HepG2 (cell line): ENCODE data around the gene LTBR. TPM values are rescaled to one million over a fixed set of nuclear protein-coding genes. Genes with fewer than 3 reads are reported as not detected.

Source experiments
- ATF7-NPFF ChIP-seq: sonication (generic); formaldehyde crosslinking; IDR thresholded peaks from 2 replicates; pipeline ENCODE4 v1.8.1; 2023; ENCODE audit warnings: mild to moderate bottlenecking, low read depth, missing genetic modification reagents, moderate library complexity
- ELF1 ChIP-seq: sonication (generic); formaldehyde crosslinking; IDR thresholded peaks from 2 replicates; pipeline ENCODE4 v1.4.0; 2020; ENCODE audit warnings: missing genetic modification reagents
- HDAC2 ChIP-seq: sonication (generic); formaldehyde crosslinking; IDR thresholded peaks from 2 replicates; pipeline ENCODE4 v1.4.0; 2020; ENCODE audit warnings: missing genetic modification reagents
- HNF4A ChIP-seq: sonication (generic); formaldehyde crosslinking; IDR thresholded peaks from 2 replicates; pipeline ENCODE4 v1.4.0; 2020; ENCODE audit warnings: missing genetic modification reagents
- JUND ChIP-seq: sonication (generic); formaldehyde crosslinking; IDR thresholded peaks from 2 replicates; pipeline ENCODE4 v1.8.0; 2022; ENCODE audit warnings: mild to moderate bottlenecking, missing genetic modification reagents
- KDM6A ChIP-seq: IDR thresholded peaks from 2 replicates; pipeline ENCODE4 v1.6.1; 2016; ENCODE audit warnings: low read depth
- MIER2 ChIP-seq: IDR thresholded peaks from 2 replicates; pipeline ENCODE4 v1.6.1; 2016; ENCODE audit warnings: missing biosample characterization, missing genetic modification reagents
- MIXL1 ChIP-seq: IDR thresholded peaks from 2 replicates; pipeline ENCODE4 v1.6.1; 2016
- PAX8 ChIP-seq: sonication (generic); formaldehyde crosslinking; IDR thresholded peaks from 2 replicates; pipeline ENCODE4 v1.8.0; 2022; ENCODE audit warnings: mild to moderate bottlenecking, missing genetic modification reagents, borderline replicate concordance
- RBFOX2 ChIP-seq: fragments of 200-400 bp; formaldehyde crosslinking; IDR thresholded peaks from 2 replicates; pipeline ENCODE4 v1.6.1; 2017; ENCODE audit warnings: low read depth, mild to moderate bottlenecking, low read length
- REXO4 ChIP-seq: sonication (generic); formaldehyde crosslinking; IDR thresholded peaks from 2 replicates; pipeline ENCODE4 v1.8.0; 2022; ENCODE audit warnings: missing genetic modification reagents, mild to moderate bottlenecking, borderline replicate concordance
- RFXANK ChIP-seq: IDR thresholded peaks from 2 replicates; pipeline ENCODE4 v1.6.1; 2016
- ZNF12 ChIP-seq: sonication (generic); formaldehyde crosslinking; IDR thresholded peaks from 2 replicates; pipeline ENCODE4 v1.5.0; 2020; ENCODE audit warnings: missing genetic modification reagents
- ZNF335 ChIP-seq: sonication (generic); formaldehyde crosslinking; IDR thresholded peaks from 2 replicates; pipeline ENCODE4 v1.4.0; 2020; ENCODE audit warnings: missing genetic modification reagents
- ZNF569 ChIP-seq: sonication (generic); formaldehyde crosslinking; IDR thresholded peaks from 2 replicates; pipeline ENCODE4 v1.5.0; 2020; ENCODE audit warnings: mild to moderate bottlenecking, missing genetic modification reagents, moderate library complexity, borderline replicate concordance
- polyA plus RNA-seq, 8 experiments: library from polyadenylated mRNA; depleted of rRNA in 3 of 8; stranded (reverse) in 7 of 8; unstranded in 1 of 8; fragments of >200 nt; fragmentation: Illumina TruSeq in 4 of 8; extraction: Trizol in 4 of 8; gene quantifications; 2 replicates each; pipeline versions ENCODE4 v1.2.1 to v1.2.3, GENCODE V29; 2011 to 2016; ENCODE audit warnings: low read depth in 4 of 8, missing spikeins in 1 of 8, mixed read lengths in 1 of 8; ENCODE audit not compliant: insufficient read depth in 1 of 8
- total RNA-seq, 5 experiments: library from RNA; depleted of rRNA; stranded (reverse); fragments of >200 nt; fragmentation: Illumina TruSeq; extraction: Trizol; gene quantifications; 2 replicates each; pipeline ENCODE4 v1.2.3, GENCODE V29; 2016; ENCODE audit warnings: low read depth in 1 of 5
- TF ChIP-seq, protein P1 (sequence below): sonication (generic); formaldehyde crosslinking; IDR thresholded peaks from 2 replicates; pipeline ENCODE4 v1.8.1; 2023; ENCODE audit warnings: mild to moderate bottlenecking, inconsistent platforms, moderate library complexity, missing genetic modification reagents, borderline replicate concordance
- TF ChIP-seq, protein P2 (sequence below): IDR thresholded peaks from 2 replicates; pipeline ENCODE4 v1.6.1; 2018; ENCODE audit warnings: missing genetic modification reagents
- TF ChIP-seq, protein P3 (sequence below): sonication (generic); formaldehyde crosslinking; IDR thresholded peaks from 2 replicates; pipeline ENCODE4 v1.4.0; 2020; ENCODE audit warnings: missing genetic modification reagents, borderline replicate concordance
- TF ChIP-seq, protein P4 (sequence below): IDR thresholded peaks from 2 replicates; pipeline ENCODE4 v1.6.1; 2016; ENCODE audit warnings: mild to moderate bottlenecking
- TF ChIP-seq, protein P5 (sequence below): sonication (generic); formaldehyde crosslinking; IDR thresholded peaks from 2 replicates; pipeline ENCODE4 v1.5.1; 2020; ENCODE audit warnings: mild to moderate bottlenecking, moderate library complexity, missing genetic modification reagents

Gene LTBR
- total and polyA plus RNA-seq, 2 of the 13 experiments (the other 11 are each of a cell fraction or from before 2014, with no cell fraction given) = 31.4 to 34.8 TPM

DNA sequence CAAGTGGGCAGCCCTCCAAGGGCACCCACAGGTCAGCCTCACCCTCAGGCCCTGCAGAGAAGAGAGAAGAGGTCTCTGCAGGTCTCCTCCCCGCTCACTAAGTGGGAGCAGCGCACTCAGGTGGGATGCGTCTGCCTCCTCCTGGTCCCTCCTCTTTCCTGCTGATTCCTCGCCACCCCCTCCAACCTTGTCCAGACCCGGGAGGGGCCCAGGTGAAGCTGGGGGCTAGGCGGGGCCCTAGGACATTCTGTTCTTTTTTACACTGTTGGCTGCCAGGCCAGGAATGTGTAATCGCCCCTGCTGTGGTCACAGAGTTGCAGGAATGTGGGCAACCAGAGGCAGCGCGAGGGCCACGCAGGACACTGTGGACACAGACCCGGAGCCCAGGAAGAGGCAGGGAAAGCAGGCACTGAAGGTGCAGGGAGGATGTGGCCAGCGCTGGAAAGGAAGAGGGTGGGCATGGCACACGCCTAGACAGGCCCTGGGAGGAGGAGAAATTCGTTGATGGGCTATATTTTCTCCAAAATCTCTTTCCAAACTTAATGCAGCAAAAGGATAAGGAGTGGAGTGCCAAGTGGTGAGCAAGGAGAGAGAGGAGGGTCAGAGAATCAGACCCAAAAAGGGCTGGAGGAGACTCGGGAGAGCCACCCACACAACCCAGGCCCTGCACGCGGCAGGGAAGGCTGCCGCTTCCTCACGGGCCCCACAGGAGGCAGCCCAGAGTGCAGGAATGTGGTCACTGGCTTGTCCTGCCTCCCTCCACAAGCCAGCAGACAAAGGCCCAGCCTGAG, 7.7 kb upstream of the LTBR start (continued):
- TF ChIP-seq, protein P1, sequence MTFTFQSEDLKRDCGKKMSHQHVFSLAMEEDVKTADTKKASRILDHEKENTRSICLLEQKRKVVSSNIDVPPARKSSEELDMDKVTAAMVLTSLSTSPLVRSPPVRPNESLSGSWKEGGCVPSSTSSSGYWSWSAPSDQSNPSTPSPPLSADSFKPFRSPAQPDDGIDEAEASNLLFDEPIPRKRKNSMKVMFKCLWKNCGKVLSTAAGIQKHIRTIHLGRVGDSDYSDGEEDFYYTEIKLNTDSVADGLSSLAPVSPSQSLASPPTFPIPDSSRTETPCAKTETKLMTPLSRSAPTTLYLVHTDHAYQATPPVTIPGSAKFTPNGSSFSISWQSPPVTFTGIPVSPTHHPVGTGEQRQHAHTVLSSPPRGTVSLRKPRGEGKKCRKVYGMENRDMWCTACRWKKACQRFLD (CRISPR knock-in tag) = peak; percentile 75; the same call in 1 of the 2 replicates
- no peak for TF ChIP-seq REXO4 (CRISPR knock-in tag)
- TF ChIP-seq, protein P2, sequence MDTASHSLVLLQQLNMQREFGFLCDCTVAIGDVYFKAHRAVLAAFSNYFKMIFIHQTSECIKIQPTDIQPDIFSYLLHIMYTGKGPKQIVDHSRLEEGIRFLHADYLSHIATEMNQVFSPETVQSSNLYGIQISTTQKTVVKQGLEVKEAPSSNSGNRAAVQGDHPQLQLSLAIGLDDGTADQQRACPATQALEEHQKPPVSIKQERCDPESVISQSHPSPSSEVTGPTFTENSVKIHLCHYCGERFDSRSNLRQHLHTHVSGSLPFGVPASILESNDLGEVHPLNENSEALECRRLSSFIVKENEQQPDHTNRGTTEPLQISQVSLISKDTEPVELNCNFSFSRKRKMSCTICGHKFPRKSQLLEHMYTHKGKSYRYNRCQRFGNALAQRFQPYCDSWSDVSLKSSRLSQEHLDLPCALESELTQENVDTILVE (CRISPR knock-in tag) = no peak
- no peak for TF ChIP-seq ZNF569 (CRISPR knock-in tag)
- TF ChIP-seq, protein P3, sequence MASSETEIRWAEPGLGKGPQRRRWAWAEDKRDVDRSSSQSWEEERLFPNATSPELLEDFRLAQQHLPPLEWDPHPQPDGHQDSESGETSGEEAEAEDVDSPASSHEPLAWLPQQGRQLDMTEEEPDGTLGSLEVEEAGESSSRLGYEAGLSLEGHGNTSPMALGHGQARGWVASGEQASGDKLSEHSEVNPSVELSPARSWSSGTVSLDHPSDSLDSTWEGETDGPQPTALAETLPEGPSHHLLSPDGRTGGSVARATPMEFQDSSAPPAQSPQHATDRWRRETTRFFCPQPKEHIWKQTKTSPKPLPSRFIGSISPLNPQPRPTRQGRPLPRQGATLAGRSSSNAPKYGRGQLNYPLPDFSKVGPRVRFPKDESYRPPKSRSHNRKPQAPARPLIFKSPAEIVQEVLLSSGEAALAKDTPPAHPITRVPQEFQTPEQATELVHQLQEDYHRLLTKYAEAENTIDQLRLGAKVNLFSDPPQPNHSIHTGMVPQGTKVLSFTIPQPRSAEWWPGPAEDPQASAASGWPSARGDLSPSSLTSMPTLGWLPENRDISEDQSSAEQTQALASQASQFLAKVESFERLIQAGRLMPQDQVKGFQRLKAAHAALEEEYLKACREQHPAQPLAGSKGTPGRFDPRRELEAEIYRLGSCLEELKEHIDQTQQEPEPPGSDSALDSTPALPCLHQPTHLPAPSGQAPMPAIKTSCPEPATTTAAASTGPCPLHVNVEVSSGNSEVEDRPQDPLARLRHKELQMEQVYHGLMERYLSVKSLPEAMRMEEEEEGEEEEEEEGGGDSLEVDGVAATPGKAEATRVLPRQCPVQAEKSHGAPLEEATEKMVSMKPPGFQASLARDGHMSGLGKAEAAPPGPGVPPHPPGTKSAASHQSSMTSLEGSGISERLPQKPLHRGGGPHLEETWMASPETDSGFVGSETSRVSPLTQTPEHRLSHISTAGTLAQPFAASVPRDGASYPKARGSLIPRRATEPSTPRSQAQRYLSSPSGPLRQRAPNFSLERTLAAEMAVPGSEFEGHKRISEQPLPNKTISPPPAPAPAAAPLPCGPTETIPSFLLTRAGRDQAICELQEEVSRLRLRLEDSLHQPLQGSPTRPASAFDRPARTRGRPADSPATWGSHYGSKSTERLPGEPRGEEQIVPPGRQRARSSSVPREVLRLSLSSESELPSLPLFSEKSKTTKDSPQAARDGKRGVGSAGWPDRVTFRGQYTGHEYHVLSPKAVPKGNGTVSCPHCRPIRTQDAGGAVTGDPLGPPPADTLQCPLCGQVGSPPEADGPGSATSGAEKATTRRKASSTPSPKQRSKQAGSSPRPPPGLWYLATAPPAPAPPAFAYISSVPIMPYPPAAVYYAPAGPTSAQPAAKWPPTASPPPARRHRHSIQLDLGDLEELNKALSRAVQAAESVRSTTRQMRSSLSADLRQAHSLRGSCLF (CRISPR knock-in tag) = no peak
- TF ChIP-seq, protein P4, sequence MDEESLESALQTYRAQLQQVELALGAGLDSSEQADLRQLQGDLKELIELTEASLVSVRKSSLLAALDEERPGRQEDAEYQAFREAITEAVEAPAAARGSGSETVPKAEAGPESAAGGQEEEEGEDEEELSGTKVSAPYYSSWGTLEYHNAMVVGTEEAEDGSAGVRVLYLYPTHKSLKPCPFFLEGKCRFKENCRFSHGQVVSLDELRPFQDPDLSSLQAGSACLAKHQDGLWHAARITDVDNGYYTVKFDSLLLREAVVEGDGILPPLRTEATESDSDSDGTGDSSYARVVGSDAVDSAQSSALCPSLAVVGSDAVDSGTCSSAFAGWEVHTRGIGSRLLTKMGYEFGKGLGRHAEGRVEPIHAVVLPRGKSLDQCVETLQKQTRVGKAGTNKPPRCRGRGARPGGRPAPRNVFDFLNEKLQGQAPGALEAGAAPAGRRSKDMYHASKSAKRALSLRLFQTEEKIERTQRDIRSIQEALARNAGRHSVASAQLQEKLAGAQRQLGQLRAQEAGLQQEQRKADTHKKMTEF (CRISPR knock-in tag) = peak; percentile 21; the same call in 1 of the 2 replicates
- 0 out of 2 replicates have a peak, but pooled peaks have one; percentile 36 for TF ChIP-seq ZNF335 (CRISPR knock-in tag)
- TF ChIP-seq PAX8 (CRISPR knock-in tag) = no peak
- no peak for TF ChIP-seq KDM6A (CRISPR knock-in tag)
- TF ChIP-seq RBFOX2 = 0 out of 2 replicates have a peak, but pooled peaks have one; percentile 41
- 0 out of 2 replicates have a peak, but pooled peaks have one; percentile 14 for TF ChIP-seq MIXL1 (CRISPR knock-in tag)
- TF ChIP-seq RFXANK = no peak
- no peak for TF ChIP-seq ATF7-NPFF
- 0 out of 2 replicates have a peak, but pooled peaks have one; percentile 13 for TF ChIP-seq HNF4A (CRISPR knock-in tag)
- 0 out of 2 replicates have a peak, but pooled peaks have one; percentile 8 for TF ChIP-seq ELF1 (CRISPR knock-in tag)
- TF ChIP-seq, protein P5, sequence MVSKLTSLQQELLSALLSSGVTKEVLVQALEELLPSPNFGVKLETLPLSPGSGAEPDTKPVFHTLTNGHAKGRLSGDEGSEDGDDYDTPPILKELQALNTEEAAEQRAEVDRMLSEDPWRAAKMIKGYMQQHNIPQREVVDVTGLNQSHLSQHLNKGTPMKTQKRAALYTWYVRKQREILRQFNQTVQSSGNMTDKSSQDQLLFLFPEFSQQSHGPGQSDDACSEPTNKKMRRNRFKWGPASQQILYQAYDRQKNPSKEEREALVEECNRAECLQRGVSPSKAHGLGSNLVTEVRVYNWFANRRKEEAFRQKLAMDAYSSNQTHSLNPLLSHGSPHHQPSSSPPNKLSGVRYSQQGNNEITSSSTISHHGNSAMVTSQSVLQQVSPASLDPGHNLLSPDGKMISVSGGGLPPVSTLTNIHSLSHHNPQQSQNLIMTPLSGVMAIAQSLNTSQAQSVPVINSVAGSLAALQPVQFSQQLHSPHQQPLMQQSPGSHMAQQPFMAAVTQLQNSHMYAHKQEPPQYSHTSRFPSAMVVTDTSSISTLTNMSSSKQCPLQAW (CRISPR knock-in tag) = no peak
- no peak for TF ChIP-seq MIER2 (CRISPR knock-in tag)
- peak; percentile 28 for TF ChIP-seq HDAC2 (CRISPR knock-in tag)
- no peak for TF ChIP-seq JUND
- no peak for TF ChIP-seq ZNF12 (CRISPR knock-in tag)
